Measurements from ENCODE around the gene PACRG. TPM values are rescaled to one million over a fixed set of nuclear protein-coding genes. Genes with fewer than 3 reads are reported as not detected.

Gene PACRG
- polyA plus RNA-seq, 3 donors: not detected

GRCh38 chr6:163335056-163335455 is 607.3 kb downstream of the PACRG start:
- Histone ChIP-seq H2AFZ (ENCODE audit: insufficient read depth, low read depth, low read length, poor library complexity, severe bottlenecking) (no peak overlapping the region), H3K9ac (ENCODE audit: insufficient read depth, low read length, poor library complexity, severe bottlenecking) (no peak overlapping the region), H4K20me1 (ENCODE audit: insufficient read depth, low read length) (no peaks in the 10 kb centered on the region), H3K4me2 (replicated peaks; ENCODE audit: extremely low read depth, low read length, poor library complexity, severe bottlenecking) (no peak overlapping the region), H3K79me2 (ENCODE audit: insufficient read depth, low read length) (no peaks in the 10 kb centered on the region), H3K27me3 (ENCODE audit: control insufficient read depth in 2 of 2, insufficient read depth in 2 of 2, low read length in 2 of 2) (no peaks in the 10 kb centered on the region), H3K4me1 (ENCODE audit: control insufficient read depth in 1 of 2, insufficient read depth in 2 of 2, low read length in 2 of 2) (peaks cover 9 to 20% of the 10 kb centered on the region in 2 donors), H3K36me3 (replicated peaks in 1 of 2; ENCODE audit: control insufficient read depth in 1 of 2, insufficient read depth in 2 of 2, low read length in 2 of 2) (no peaks in the 10 kb centered on the region), H3K4me3 (replicated peaks in 1 of 3; ENCODE audit: low read depth in 2 of 3, low read length in 3 of 3) (no peak overlapping the region), H3K9me3 (replicated peaks in 1 of 2; ENCODE audit: control insufficient read depth in 1 of 2, insufficient read depth in 1 of 2, low read length in 2 of 2) (no peaks in the 10 kb centered on the region), H3K27ac (ENCODE audit: low read depth in 1 of 2, low read length in 2 of 2) (no peak overlapping the region)
- Mint-ChIP-seq H3K4me1 (peaks cover 30% of the 10 kb centered on the region), H3K27me3 (ENCODE audit: low read depth in 3 of 3) (peaks cover 4 to 14% (median 5%) of the 10 kb centered on the region in 3 donors), H3K4me3 (no peak overlapping the region), H3K9me3 (peaks cover 0 to 2% (median 0%) of the 10 kb centered on the region in 7 donors), H3K36me3 (no peaks in the 10 kb centered on the region), H3K27ac (no peak overlapping the region)
- TF ChIP-seq CTCF (IDR thresholded peaks at IDR 0.05): no peak
- intact Hi-C loops (cut with micrococcal nuclease): no loop called here
- WGBS (ENCODE audit: insufficient coverage): 100% methylated on average over 3 of the region's 7 CpGs
- DNase-seq: no peak

DNA sequence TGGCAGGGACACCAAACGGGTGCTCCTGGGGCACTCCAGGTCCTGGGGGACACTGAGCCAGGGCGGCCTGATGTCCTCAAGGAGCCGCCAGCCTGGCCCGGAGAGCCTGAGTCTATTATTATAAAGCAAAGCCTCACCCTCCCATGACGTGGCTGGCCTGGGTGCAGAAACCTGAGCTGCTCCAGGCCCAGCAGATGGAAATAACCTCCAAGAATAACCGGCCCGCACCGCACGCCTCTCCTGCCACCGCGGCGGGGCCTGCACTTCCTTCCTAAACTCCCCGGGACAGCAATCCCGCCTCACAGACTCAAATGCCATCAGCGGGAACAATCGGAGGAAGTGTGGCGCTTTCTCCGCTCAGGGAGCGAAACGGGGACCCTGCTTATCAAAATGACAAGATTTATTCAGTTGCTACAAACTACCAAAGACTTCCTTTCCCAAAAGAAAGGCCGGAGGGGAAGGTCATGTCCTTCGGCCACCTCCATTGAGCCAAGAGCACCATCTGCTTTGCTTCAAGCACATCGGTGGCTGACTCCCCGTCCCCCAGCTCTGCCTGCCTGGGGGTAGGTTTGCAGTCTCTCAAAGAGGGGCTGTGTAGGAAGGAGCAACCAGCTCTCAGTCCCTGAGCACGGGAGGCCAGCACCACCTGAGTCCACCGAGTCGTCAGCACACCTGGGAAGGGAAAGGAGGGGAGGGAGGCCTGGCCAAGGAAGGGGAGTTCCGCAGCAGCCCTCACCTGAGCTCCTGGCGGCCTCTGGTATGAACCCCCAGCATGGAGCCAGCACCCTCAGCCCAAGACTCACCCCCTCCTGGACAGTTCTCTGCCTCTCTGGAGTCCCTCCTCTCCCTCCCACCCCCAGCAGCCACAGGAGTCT is 608.1 kb downstream of the PACRG start:
- no peak for TF ChIP-seq CTCF (IDR thresholded peaks at IDR 0.05)
- Histone ChIP-seq H3K27me3 (ENCODE audit: control insufficient read depth in 2 of 2, insufficient read depth in 2 of 2, low read length in 2 of 2) (no peaks in the 10 kb centered on the region), H3K36me3 (replicated peaks in 1 of 2; ENCODE audit: control insufficient read depth in 1 of 2, insufficient read depth in 2 of 2, low read length in 2 of 2) (no peaks in the 10 kb centered on the region), H3K9me3 (replicated peaks in 1 of 2; ENCODE audit: control insufficient read depth in 1 of 2, insufficient read depth in 1 of 2, low read length in 2 of 2) (no peaks in the 10 kb centered on the region), H2AFZ (ENCODE audit: insufficient read depth, low read depth, low read length, poor library complexity, severe bottlenecking) (peak overlapping the region; percentile 71), H3K27ac (ENCODE audit: low read depth in 1 of 2, low read length in 2 of 2) (no peak overlapping the region), H4K20me1 (ENCODE audit: insufficient read depth, low read length) (no peaks in the 10 kb centered on the region), H3K9ac (ENCODE audit: insufficient read depth, low read length, poor library complexity, severe bottlenecking) (peak overlapping the region; percentile 34), H3K4me2 (replicated peaks; ENCODE audit: extremely low read depth, low read length, poor library complexity, severe bottlenecking) (peak overlapping the region; percentile 51), H3K79me2 (ENCODE audit: insufficient read depth, low read length) (no peaks in the 10 kb centered on the region), H3K4me1 (ENCODE audit: control insufficient read depth in 1 of 2, insufficient read depth in 2 of 2, low read length in 2 of 2) (peaks cover 9 to 20% of the 10 kb centered on the region in 2 donors), H3K4me3 (replicated peaks in 1 of 3; ENCODE audit: low read depth in 2 of 3, low read length in 3 of 3) (peak overlapping the region in 1 of 3 experiments; percentile 37)
- Mint-ChIP-seq H3K4me1 (peaks cover 30% of the 10 kb centered on the region), H3K27ac (peak overlapping the region in 2 of 7 donors; percentile 73 to 76), H3K4me3 (peak overlapping the region; percentile 34 to 86), H3K36me3 (no peaks in the 10 kb centered on the region), H3K9me3 (peaks cover 0 to 2% (median 0%) of the 10 kb centered on the region in 7 donors), H3K27me3 (ENCODE audit: low read depth in 3 of 3) (peaks cover 4 to 14% (median 5%) of the 10 kb centered on the region in 3 donors)
- peak; percentile 20 to 74 (median 34) for DNase-seq
- intact Hi-C loops (cut with micrococcal nuclease): no loop called here
- 11% methylated on average over 24 of the region's 29 CpGs for WGBS (ENCODE audit: insufficient coverage)
